GM12874 (cell line): Measurements from ENCODE around the gene TNFAIP8.

ENCODE experiments used
- TF ChIP-seq, protein P1 (sequence below): IDR thresholded peaks from 2 replicates; pipeline ENCODE4 v1.5.1; 2011; ENCODE audit warnings: low read depth, mild to moderate bottlenecking, control low read depth, low read length, moderate library complexity; ENCODE audit not compliant: insufficient read depth

The TNFAIP8 gene

DNA sequence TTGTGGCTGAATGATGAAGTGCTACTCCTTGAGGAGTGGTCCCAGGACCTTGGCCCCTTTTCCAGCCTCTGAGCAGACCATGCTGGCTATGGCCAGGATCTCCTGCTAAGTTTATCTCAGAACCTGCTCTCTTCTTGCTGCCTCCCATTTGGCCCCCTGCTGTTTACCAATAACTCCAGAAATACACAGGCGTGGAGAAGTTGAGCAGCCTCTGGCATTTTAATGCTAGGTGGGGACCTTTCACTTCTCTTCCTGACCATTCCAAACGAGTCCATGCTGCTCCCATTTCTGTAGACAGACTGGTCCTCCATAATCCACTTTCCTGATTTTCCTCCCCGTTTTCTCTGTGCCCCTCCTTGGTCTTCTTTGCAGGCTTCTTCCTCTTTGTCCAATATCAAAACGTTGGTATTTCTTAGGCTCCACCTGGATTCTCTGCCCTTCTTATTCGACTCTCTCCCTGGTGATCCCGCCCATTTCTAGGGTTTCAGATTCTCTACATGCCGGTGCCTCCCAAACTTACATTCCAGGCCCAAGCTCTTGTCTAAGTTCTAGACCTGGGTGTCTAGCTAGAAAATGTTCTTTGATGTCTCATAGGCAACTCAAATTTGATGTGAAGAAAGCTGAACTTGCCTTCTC is 33.4 kb upstream of the TNFAIP8 start:
- TF ChIP-seq, protein P1, sequence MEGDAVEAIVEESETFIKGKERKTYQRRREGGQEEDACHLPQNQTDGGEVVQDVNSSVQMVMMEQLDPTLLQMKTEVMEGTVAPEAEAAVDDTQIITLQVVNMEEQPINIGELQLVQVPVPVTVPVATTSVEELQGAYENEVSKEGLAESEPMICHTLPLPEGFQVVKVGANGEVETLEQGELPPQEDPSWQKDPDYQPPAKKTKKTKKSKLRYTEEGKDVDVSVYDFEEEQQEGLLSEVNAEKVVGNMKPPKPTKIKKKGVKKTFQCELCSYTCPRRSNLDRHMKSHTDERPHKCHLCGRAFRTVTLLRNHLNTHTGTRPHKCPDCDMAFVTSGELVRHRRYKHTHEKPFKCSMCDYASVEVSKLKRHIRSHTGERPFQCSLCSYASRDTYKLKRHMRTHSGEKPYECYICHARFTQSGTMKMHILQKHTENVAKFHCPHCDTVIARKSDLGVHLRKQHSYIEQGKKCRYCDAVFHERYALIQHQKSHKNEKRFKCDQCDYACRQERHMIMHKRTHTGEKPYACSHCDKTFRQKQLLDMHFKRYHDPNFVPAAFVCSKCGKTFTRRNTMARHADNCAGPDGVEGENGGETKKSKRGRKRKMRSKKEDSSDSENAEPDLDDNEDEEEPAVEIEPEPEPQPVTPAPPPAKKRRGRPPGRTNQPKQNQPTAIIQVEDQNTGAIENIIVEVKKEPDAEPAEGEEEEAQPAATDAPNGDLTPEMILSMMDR = no peak

DNA sequence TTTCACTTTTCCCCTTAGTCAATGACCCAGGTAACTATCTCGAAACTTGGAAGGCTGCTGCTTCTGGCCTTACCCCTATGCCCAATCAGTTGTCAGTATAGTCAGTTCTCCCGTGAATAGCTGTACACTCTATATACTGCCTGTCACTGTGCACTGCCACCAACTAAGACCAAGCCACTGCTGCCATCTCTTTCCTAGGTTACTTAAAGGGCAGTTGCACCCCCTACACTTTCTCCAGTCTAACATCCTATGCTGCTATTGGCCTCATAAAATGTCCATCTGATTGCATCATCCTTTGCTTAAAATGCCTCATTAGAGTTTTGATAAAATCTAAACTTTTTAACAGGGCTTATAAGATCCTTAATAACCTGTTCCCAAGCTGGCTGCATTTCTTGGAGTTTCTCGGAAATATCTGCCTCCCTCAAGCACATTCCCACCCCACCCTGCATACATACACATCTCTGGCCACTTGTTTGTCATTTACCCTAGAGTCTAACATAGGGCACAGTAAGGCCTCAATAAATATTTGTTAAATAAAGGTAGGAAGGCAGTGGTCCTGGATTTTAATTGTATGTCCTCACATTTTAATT is 32.8 kb upstream of the TNFAIP8 start:
- TF ChIP-seq, protein P1 = no peak

DNA sequence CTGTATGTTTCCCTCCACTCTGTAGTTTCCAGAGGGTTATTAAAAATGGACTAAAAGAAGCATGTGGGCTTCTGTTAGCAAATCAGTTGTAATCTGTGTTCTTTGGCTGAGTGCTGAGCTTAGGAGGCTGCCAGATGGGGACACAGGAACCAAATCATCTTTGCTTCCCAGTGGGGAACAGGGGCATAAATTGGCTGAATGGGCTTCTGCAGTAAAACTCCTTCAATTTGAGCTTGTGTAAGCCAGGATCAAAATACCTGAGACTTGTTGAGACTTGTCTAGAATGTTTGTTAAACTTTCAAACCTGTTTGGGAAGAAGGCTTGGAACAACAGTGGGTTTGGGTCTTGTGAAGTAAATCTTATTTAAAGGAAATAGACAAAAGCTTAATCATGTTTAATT is 32.2 kb upstream of the TNFAIP8 start:
- TF ChIP-seq, protein P1 = no peak

DNA sequence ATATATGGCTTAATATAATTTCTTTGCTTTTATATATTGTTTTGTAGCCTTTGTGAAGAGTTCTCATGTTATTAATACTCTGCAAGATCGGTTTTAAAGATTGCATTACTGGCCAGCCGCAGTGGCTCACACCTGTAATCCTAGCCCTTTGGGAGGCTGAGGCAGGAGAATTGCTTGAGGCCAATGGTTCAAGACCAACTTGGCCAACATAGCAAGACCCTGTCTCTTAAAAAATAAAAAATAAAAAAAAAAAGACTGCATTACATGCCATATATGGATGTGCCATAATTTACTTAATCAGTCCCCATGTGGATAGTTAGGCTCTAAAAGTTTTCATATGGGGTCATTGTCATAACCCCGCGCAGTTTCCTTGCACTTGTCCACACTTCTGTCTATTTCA is 31.0 kb upstream of the TNFAIP8 start:
- TF ChIP-seq, protein P1 = no peak

DNA sequence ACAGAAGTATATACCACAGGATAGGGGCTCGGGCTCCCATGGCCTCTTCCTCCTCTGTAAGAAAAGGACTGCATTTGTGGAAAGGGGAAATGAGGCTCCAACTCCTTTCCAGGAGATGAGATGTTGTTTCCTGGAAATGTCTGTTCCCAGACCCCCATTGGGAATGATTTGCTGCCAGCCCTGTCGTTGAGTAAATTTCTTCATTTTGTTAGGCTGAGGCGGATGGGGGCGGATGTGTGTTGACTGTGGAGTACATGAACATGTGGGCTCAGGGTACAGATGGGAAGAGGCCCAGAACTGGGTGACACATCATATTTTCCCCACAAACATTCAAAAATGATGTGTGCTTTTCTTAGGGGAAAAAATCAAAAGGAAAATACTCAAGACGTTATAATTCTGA is 28.8 kb upstream of the TNFAIP8 start:
- TF ChIP-seq, protein P1 = no peak

DNA sequence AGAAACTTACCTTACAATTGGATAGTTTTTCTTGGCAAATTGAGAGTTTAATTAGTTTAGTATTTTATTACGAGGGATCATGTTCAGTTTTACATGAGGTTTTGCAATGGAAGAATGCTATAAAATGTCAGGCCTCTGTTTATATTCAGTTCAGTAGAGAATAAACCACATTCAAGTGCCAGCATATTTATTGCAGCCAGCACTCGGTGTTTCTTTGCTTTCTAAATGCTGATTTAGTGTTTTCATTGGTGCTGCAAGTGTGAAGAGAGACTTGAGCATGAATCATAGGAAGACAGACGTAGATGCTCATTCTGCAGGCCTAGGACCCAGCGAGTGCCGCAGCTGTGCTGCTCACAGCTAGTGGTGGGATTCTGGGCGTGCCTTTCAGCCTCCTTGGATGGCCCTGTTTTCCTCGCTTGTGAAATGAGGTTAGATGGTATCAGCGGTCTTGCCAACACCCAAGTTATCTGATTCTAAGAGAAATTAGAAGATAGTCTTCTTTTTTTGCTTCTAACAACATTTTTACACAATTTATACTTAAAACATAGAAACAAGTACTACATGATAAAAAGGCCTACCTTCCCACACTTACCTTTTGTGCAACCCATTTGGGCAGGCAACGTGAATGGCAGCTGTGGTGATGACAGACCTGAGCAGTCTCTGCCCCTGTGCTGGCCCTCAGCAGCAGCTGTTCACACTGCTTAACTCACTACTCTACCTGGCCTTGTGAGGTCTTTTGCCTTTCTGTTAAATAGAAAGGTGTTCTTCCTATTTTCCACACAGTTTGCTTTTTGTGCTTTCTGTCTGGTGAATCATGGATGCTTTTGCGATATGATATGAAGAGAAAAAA is 26.8 kb upstream of the TNFAIP8 start:
- TF ChIP-seq, protein P1 = no peak

DNA sequence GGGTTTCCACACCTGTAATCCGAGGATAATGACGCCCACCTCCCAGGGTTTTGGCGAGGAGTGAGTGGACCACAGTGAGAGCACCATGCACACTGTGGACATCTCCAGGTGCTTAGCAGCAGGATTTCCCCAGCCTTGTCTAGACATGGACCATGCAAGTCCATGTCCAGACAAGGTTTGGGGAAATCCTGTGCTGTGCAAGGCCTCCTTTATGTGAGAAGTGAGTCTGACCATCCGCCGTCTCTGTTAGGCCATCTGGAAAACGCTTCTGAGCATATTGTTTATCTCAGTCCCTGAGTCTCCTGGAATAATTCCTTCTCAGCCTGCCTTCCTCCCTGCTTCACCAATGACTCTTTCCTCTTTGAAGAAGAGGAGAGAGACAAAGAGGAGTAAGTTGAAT is 26.2 kb upstream of the TNFAIP8 start:
- TF ChIP-seq, protein P1 = no peak
